Right renal cortex interstitium (tissue), 3 donors: ENCODE results near the gene RNU1-3. TPM values are rescaled to one million over a fixed set of nuclear protein-coding genes. Genes with fewer than 3 reads are reported as not detected.
"Not testable (repeated sequence)": the region's sequence is repeated elsewhere in the genome, so short reads cannot be mapped to it uniquely, and the experiment has no call there.

Source experiments
- DNase-seq, 3 donors: peaks; one replicate each; pipeline ENCODE4 v3.0.0-alpha.2; 2013; ENCODE audit warnings: low read depth in 3 of 3, low spot score in 2 of 3
- polyA plus RNA-seq, 3 donors: library from polyadenylated mRNA; unstranded; fragments of 120-200 nt; gene quantifications; one replicate each; pipeline ENCODE4 v1.2.1, GENCODE V29; 2013; ENCODE audit not compliant: insufficient read length in 3 of 3

RNU1-3 gene
- polyA plus RNA-seq, 3 donors = not detected

DNA sequence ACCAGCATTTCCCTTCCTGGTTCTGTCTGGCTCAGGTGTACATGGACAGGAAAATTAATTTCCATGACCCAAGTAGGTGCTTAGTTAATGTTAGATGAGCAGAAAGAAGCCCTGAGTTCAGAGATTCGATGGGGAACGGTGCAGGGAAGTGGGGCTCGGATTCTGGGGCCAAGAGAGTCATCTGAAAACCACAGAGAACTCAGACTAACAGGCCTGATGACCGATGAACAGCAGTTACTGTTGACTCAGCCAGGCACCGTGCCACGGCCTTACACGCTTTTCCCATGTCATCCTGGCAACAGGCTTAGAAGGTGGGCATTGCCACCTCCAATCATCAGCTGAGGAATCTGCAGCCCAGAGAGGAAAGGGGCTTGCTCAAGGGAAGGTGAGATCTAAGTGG lies 43.4 kb downstream of the RNU1-3 start:
- not testable (repeated sequence) for DNase-seq

DNA sequence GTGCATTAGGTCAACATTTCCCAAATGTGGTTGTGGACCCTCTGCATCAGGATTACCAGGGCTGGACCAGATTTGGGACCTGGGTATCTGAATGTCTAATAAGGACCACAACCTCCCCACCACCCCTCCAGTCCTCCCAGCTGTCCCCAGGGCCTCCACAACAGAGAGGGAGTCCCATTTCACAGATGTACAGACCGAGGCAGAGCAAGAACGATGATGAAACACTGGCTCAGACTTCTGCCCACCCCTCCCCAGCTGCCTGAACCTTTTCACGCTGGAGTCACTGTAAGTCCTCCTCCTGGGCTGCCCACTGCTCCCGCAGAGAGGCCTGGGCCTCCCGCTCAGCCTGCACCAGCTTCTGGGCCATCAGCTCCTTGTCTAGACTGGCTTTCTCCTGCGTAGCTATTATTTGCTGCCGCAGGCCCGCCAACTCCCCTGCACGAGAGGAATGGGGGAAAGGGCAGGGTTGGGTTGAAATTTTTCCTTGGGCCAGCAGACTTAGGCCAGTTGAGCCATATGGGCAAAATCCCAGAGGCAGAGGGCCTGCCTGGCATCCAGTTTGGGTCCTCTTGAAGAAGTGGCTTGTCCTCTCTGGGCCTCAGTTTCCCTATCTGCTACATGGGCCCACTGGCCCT lies 45.0 kb downstream of the RNU1-3 start:
- DNase-seq = not testable (repeated sequence)

DNA sequence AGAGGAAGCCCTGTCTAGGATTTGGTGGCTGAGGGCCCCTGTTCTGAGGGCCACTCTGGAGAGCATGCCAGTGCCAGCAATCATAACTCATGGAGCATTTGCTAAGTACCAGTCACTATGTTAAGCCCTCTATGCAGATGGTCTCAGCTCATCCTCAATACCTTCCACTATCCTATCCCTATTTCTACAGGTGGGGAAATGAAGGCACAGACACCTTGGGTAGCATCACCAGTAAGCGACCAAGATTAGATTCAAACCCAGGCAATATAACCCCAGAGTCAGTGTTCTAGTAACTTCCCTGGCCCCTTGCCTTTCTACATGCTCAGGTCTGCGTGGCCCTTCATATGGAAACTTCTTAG lies 45.5 kb downstream of the RNU1-3 start:
- DNase-seq = no peak

DNA sequence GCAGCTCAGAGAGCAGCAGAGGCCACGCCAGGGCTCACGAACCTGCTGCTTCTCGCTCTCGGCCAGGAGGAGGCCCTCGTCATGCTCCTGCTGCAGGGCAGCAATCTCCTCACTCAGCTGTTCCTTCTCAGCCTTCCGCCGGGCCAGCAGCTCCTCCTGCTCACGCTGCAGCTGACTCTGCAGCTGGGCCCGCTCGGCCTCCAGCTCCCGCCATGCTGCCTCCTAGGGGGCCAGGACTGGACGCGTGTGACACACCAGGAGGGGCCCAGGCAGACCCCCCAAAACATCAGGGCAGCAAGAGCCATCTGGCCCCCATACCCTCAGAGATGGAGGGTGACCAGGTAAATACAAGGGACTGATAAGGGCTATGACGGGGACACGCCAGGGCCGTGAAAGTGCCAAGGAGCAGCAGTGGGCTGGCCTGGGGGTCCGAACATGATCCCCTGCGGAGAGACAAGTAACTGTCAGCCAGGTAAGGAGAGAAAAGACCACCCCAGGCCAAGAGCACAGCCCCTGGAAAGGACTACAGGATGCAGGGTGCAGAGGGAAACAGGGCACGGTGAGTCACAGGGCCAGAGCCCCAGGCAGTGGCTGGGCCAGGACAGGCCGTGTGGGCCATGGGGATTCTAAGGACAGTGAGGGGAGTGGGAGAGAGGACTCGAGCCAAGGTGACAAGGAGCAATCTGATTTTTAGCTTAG lies 46.8 kb downstream of the RNU1-3 start:
- DNase-seq = not testable (repeated sequence)

DNA sequence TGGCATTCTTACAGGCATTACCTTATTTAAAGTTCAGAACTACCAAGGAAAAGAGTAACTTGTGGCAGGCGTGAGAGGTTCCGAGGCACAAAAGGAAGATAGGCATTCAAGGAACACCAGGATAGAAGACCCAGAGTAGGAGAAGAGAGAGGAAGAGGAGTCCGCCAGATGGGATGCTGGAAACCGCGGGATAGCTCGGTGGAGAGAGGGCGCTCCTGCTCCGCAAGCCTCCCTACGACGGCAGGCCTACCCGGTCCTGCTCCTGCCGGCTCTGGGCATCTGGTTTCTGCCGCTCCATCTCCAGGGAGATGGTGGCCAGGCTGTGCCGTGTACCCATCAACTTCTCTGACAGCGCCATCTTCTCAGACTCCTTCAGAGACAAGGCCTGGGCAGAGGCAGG lies 48.0 kb downstream of the RNU1-3 start:
- no peak for DNase-seq

DNA sequence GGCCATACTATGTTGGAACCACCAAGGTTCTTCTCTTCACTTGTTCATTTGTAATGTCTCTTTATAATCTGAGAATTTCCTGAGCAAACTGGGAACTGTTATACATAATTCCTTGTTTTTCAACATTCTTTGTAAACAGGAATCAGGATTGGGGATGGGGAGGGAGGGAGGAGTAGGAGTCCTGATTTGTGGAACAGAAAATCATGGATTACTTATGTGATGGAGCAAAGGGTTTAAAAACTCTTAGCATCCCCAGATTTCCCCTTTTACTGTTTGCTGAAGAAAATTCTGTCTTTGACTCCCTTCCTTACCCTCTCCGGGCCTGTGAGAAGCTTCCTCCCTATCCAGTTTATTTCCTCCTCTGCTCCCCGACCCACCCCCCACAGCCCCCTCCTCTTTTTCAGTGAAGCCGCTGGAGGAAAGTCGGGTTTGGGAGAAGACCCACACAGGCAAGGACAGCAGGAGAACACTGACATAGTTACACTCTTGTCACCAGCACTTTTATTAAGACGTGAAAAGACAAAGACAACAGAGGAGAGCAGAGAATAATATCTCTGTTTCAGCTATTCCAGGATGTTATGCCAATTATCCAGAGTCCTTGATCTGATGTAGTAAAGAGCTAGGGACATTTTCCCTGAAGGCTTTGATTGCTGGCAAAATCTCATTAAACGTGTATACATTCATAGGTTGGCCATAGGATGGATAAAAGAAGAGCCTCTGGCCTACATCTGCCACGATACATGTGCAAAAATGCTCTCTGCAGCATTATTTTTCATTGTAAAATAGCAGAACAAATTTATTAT lies 48.8 kb downstream of the RNU1-3 start:
- no peak for DNase-seq

DNA sequence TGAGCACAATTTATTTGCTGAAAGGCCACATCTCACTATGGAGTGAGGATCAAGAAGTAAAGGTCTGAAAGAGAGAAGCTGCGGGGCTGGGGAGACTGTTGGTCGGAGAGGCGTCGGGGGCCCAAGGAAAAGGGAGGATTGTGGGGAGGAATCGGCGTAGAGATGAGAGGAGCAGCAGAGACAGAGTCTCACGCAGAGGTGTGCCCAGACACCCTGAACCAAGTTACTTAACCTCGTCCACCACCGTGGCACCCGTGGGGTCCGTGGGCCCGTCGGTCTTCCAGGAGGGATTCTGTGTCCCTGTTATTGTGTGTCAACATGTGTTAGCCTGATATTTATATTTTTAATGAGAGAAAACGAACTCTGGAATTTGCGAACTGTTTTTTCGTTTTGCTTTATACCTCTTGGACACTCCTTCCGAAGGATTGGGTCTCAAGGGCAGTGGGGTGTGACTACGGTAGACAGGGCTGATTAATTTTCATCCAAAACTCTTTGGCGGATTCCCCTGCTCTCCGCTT lies 49.6 kb downstream of the RNU1-3 start:
- DNase-seq = no peak

Other genes starting within 250 kb of the RNU1-3 start
- gene SPATA21, start 229.5 kb downstream of the RNU1-3 start, polyA plus RNA-seq = under 1 TPM in 1 of 3 donors, not detected in 2; 0.08 TPM
- 10 to 100 TPM; 65.7 to 69.6 (median 67.3) TPM for gene NECAP2, start 226.2 kb downstream of the RNU1-3 start, polyA plus RNA-seq
- gene RNU1-1, start 152.7 kb downstream of the RNU1-3 start, polyA plus RNA-seq = not detected
- gene NBPF1, start 53.4 kb downstream of the RNU1-3 start, polyA plus RNA-seq = 100 to 1,000 TPM in 1 of 3 donors, 10 to 100 TPM in 2; 67.7 to 126 (median 88.9) TPM
- not detected for gene RNU1-4, start 73.6 kb upstream of the RNU1-3 start, polyA plus RNA-seq
- not detected for gene RNU1-2, start 229.0 kb upstream of the RNU1-3 start, polyA plus RNA-seq